ENCODE measurements around the gene C17orf113.
"Not testable (repeated sequence)": the region's sequence is repeated elsewhere in the genome, so short reads cannot be mapped to it uniquely, and the experiment has no call there.

C17orf113 gene

DNA sequence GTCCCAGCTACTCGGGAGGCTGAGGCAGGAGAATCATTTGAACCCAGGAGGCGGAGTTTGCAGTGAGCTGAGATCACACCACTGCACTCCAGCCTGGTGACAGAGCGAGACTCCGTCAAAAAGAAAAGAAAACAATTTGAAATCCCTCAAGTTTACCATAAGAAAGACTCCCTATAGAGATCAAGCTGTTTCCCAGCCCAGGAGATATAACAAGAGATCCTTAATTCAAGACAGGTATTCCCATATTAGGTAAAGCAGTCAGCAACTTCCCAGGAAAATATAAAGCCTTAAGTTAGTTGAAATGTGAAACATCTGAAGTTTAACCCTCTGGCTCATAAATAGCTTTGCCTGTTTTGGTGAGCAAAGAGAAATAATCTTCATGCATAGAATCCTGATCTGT is 38.0 kb downstream of the C17orf113 start:
- DNase-seq: not testable (repeated sequence)

DNA sequence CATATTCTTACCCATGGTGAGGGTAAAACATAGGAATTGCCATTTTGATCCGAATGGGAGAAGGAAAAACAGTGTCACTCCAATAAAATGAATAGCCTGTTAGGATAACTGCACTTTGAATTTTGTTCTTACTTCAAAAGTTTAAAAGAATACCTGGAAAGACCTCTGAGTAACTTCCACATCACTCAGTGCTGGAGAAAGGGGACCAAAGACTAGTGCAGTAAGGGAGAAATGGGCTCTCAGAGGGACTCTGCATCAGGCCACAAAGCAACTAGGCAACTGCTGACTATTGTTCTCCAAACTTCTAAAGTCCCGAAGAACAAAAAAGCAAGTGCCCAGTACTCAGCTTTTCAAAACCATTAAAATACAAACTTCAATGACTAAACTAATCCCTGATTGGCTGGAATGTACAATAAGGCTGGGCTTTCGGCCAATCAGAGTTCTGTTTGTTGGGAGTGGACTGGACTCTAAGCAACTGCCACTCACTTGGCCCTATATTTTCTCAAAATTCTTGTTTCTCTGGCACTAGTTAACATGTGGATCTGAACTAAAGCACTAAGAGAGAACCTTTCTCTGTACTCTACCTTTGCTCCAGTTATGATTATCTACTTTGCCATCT is 39.4 kb downstream of the C17orf113 start:
- DNase-seq: no peak

DNA sequence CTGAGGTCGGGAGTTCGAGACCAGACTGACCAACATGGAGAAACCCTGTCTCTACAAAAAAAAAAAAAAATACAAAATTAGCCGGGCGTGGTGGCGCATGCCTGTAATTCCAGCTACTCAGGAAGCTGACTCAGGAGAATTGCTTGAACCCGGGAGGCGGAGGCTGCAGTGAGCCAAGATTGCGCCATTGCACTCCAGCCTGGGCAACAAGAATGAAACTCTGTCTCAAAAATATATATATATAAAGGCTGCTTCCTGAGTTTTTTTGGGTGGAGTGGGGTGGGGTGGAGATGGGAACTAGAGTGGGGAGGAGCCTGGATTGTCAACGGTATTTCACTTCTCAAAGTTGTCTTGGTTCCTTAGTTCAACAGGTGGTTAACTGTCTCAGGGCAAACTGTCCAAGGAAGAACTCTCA is 40.1 kb downstream of the C17orf113 start:
- DNase-seq: not testable (repeated sequence)

DNA sequence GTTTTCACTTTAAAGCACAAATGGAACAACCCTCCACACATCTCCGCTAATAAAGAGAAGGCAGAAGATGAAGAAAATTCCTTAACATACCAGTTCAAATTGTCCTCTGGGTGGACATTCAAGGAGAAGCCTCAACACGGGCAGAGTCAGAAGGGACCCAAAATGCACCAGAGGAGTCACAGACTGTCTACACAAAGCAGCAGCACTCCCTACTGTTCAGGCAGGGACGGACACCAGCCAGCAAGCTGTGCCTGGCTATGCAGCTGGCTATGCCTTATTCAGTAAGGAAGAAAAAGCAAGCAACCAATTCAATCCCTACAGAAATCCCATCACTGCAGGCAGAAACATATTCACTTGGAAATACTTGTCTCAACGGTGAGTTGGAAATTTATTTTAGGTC is 41.2 kb downstream of the C17orf113 start:
- DNase-seq: no peak

DNA sequence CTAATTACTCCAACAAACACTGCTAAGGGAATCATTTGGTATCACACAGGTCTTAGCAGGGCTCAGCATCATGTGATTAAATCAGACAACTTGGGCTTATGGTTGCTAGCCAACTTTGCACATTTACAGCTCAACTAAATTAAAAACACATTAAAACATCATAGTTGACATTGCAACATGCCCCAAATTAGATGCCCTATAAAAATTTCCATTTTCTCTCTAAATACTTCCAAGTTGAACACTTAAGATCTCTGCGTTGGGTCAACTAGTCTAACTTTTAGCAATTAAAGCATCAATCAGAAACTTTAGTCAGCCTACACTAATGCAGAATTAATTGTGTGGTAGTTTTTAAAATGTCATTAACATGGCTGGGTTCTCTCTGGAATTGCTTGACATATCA is 45.2 kb downstream of the C17orf113 start:
- DNase-seq: no peak

DNA sequence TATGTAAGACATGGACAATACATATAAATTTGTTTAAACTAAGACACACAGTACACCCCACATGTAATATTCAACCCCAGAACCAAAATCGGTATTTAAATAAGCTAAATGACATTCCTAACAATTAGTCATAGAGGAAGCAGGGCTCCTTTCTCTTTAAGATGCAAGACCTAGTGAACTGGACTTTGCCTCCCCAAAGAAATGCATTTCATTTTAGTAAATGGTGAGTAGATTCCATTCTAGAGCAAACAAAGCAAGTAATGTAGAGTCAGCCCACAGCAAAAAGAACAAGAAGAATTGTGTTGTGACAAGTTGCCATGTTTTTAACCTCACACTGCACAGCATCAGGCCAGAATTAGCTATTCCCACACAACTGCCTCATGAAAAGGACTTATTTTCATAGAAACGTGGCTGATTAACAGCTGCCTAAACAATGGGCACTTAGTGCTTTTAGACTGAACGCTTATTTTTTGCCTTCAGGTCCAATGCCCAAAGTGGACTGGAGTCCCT is 47.6 kb downstream of the C17orf113 start:
- no peak for DNase-seq

DNA sequence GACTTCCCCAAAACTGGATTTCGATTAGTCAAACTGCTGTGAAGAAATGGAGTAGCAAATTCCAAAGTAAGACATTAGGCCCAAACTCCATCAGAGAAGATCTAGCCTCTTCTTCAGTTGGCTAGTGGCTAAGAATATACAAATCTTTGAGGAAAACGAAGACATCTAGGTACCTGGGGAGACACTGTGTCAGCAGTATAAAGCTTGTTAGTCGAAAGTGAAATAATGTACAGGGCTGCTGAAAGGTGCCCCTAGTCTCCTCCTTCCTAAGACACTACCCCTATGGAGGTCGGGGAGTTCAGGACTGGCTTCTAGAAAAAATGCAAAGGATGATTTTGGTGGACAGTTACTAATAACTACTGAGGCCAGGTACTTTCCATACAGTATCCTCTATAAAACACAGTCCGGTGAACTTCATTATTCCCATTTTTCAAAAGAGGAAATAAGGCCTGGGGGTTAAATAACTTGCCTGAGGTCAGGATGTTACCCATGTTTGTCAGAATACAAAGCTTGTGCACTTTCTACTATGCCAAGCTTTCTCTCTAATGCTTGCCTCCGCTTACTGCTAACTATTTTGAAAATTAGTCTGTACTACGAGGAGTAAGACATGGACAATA is 48.1 kb downstream of the C17orf113 start:
- DNase-seq: no peak

DNA sequence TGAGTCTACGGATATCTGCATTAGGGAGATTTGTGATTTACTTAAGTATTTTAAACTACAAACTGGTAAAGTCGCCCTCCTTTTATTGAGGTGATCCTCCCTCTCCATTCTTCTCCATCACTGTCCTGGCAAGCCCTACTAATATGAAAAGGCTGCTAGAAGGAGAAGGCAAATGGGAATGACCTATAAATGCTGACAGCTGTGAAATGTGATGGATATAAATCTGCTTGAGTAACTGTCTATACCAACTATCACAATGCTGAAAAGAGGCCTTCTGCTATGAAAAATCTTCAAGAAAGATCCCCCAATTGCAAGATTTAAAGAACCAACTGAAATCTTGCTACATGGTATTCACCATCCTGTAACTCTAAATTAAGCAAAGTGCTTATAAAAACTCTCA is 48.7 kb downstream of the C17orf113 start:
- no peak for DNase-seq

DNA sequence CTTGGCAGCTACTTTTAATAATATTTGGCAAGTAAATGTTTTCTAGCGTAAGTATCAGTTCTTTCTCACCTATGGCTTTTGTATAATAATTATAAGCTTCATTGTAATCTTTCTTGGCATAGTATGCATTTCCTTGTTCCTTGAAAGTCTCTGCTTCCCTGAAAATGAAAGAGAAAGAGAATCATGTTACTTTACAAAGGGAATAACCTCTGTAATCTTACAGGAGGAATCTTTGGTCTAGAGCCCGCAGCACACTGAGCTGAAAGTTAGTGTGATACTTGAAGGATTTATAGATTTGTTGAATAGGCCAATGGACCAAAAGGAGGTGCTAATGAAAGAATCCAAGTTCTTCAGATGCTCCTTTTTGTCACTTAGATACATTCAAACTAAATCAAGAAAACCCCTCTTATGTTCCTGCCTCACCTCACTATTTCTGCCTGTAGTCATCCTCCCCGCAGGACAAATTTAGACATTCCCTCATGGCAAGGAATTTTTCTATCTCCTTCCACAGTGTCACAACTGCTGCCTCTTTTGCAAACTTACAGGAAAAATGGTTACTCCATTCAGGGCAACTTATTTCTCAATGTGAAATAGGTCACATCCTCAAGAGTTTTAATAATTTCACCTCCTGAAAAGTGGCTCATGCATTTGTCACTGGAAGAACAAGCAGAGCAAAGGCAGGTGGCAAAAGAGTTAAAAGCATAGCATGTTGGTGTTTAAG is 49.8 kb downstream of the C17orf113 start:
- no peak for DNase-seq

DNA sequence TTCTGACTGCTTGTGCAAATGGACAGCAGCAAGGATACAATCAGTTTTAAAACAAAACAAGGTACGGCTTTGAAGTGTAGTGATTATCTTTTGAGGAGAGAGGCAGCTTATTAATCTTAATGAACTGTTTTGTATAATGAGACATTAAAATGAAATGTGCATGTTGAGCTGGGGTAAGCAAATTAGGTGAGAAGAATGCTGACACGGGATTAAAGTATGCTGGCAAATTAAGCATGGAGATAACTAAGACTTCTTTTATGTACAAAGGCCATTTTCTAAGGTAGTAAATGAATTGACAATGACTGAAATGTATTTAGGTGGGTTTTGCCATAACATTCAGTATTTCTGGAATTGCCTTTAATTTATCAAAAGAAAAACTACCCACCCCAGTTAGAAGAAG is 51.9 kb downstream of the C17orf113 start:
- no peak for DNase-seq

DNA sequence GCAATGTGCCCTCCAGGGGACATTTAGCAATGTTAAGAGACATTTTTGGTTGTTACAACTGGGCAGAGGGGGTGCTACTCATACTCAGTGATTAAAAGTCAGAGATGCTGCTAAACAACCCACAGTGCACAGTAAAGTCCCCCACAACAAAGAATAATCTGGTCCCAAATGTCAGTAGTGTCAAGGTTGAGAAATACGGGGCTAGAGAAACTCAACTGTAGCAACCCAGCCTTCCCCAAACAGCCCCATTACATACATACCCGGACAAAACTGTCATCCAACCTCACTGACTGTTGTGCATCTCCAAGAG is 53.6 kb downstream of the C17orf113 start:
- no peak for DNase-seq

DNA sequence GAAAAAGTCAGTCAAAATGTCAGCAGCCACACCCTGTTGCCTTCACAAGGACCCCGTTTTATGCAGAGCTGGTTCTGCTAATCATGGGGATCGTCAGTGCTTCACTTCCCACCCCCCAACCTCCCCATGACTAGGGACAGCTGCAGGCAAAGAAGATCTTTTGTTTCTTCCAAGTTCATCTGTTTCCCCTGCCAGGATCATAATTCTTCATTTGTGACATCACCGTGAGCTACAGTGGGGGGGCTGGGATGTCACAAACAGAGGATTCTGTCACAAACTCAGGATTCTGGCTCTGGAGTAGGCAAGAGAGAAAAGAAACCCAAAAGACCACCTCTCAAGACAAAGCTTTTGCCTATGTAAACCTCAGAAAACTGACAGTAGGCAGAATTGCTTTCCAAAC is 57.8 kb downstream of the C17orf113 start:
- DNase-seq: no peak

DNA sequence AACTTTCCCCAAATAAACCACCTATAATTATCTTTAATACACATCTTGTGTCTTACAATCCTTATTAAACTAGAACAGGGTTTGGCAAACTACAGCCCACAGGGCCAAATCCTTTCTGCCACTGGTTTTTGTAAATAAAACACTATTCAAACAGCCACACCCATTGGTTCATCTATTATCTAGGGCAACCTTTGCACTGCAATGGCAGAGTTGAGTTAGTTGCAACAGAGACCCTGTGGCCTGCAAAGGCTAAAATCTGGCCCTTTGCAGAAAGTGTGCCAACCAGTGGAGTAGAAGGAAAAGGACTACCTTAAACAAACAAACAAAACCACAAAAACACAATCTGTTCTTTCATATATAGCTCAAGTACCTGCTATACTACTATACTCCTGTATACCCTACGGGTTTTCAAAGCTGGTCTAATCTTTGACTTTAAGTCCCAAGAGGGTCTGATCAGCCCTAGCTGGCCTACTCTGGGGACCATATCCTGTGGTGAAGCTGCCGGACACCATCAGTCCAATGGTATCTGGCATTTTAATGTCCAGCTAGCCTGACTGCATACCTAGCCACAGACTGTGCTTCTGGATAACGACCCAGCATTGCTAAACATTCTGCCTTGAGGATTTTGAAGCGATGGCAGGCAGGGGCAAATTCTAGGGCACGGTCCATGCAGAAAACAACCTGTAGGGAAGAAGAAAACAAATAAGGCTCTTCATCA is 60.5 kb downstream of the C17orf113 start:
- no peak for DNase-seq

DNA sequence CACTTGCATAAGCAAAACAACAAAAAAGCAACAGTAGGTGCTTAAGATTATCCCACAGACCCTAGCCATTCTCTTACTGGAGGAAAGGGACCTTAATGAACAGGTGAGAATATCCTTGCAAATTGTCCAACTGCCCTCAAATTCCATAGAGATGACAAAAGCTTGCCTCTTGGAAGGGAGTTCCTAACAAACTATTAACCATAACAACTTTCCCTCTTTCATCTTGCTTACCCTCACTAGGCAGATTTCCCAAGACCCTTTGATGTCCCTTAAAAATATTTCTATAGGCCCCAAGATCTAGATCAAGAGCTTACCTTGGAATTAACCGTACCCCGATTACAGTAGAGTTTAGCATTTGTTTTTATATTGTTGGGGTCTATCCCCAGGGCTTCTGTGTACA is 62.0 kb downstream of the C17orf113 start:
- no peak for DNase-seq

All from NCI-H1092 (cell line).